Ovary (tissue), 9 donors: ENCODE measurements around the gene PSMD4. TPM values are rescaled to one million over a fixed set of nuclear protein-coding genes. Genes with fewer than 3 reads are reported as not detected.

Source experiments
- DNase-seq, 5 donors: peaks; one replicate each; pipeline ENCODE4 v3.0.0-alpha.2; 2019 to 2020
- H3K27ac ChIP-seq, 2 donors: fragments of 200-600 bp; one replicate each; pipeline versions ENCODE4 v1.5.1 to v1.8.0; 2019 to 2022
- H3K27me3 ChIP-seq: fragments of 200-600 bp; one replicate; pipeline ENCODE4 v1.8.0; 2022
- H3K36me3 ChIP-seq: fragments of 200-600 bp; sonication (generic); one replicate; pipeline ENCODE4 v1.5.1; 2019
- H3K4me1 ChIP-seq: one replicate; pipeline ENCODE4 v1.8.1; 2013; ENCODE audit warnings: mild to moderate bottlenecking, moderate library complexity; ENCODE audit not compliant: insufficient read depth
- H3K4me3 ChIP-seq: fragments of 200-600 bp; sonication (generic); one replicate; pipeline ENCODE4 v1.5.1; 2017
- H3K9me3 ChIP-seq, 2 donors: fragments of 200-600 bp in 1 of 2; sonication (generic) in 1 of 2; one replicate each; pipeline versions ENCODE4 v1.5.1 to v1.8.1; 2013 to 2019; ENCODE audit warnings: mild to moderate bottlenecking in 1 of 2, moderate library complexity in 1 of 2
- CTCF ChIP-seq, 3 donors: fragments of 450-650 bp in 2 of 3; fragments of 200-600 bp in 1 of 3; IDR thresholded peaks; one replicate each; pipeline versions ENCODE4 v1.5.1 to v1.8.0; 2016 to 2022; ENCODE audit warnings: antibody characterized with exemption in 3 of 3, mild to moderate bottlenecking in 1 of 3
- EP300 ChIP-seq: sonication (generic); formaldehyde crosslinking; IDR thresholded peaks from one replicate; pipeline ENCODE4 v1.6.1; 2017; ENCODE audit warnings: antibody characterized with exemption
- POLR2A ChIP-seq: fragments of 450-650 bp; IDR thresholded peaks from one replicate; pipeline ENCODE4 v1.6.1; 2017; ENCODE audit warnings: antibody characterized with exemption, mild to moderate bottlenecking, moderate library complexity
- WGBS, 3 donors: extraction: QIAGEN DNeasy Blood & Tissue Kit in 1 of 3; methylation state at CpG; one replicate each; pipeline versions ENCODE4 v1.1.5 to v1.1.7; 2013 to 2017; 5-methylcytosine and 5-hydroxymethylcytosine counted together
- intact Hi-C, 4 donors: fragments of 100-400 bp; cut with DNase I; formaldehyde crosslinking; loops; one replicate each; pipeline versions ENCODE4 v1.11.0 to v1.15.1; 2022 to 2023
- polyA plus RNA-seq, 2 donors: library from polyadenylated mRNA; stranded (reverse); fragments of 200-250 nt in 1 of 2; fragments of 350-450 nt in 1 of 2; fragmentation: Illumina TruSeq in 1 of 2; extraction: RNeasy Lipid Tissue Mini Kit (QIAGEN cat#74804) in 1 of 2; gene quantifications; one replicate each; pipeline ENCODE4 v1.2.3, GENCODE V29; 2013 to 2014
- total RNA-seq, 7 donors: library from RNA; depleted of rRNA in 2 of 7; stranded (reverse); fragments of >200 nt in 2 of 7; fragmentation: NEBNext Ultra II Directional in 3 of 7; extraction: Animal tissue kit (Norgen Biotek cat#: 25700) in 3 of 7; gene quantifications; one replicate each; pipeline versions ENCODE4 v1.1.0 to v1.2.4, GENCODE V29; 2016 to 2023
- donor health status: DM: no; HTN: no; CAD: no; lungs with moderate emphysema.
- donor health status: DM: no; HTN: no; CAD: no.
- donor health status: Bipolar disorder and iron deficiency.
- donor health status: DM: yes; HTN: yes; CAD: no.
- donor health status: DM: no; HTN: no; CAD: no.
- donor health status: DM: yes; HTN: yes; CAD: no.

PSMD4 gene
- total and polyA plus RNA-seq, 9 donors = 78.1 to 167 (median 108) TPM

GRCh38 chr1:151265446-151266236 is 11.1 kb downstream of the PSMD4 start:
- Histone ChIP-seq H3K4me1 (no peaks in the 10 kb centered on the region), H3K36me3 (no peaks in the 10 kb centered on the region), H3K27me3 (no peaks in the 10 kb centered on the region), H3K4me3 (no peak overlapping the region), H3K27ac (no peak overlapping the region), H3K9me3 (no peaks in the 10 kb centered on the region)
- DNase-seq = no peak
- WGBS, 3 donors = 85 to 87% (median 85%) methylated on average over 14 of the region's 14 CpGs
- no peak for TF ChIP-seq EP300
- TF ChIP-seq CTCF (IDR thresholded peaks at IDR 0.05) = no peak
- TF ChIP-seq POLR2A = no peak
- intact Hi-C loops = no loop called here

- H3K27ac ChIP-seq = no peak overlapping the region
- no peaks in the 10 kb centered on the region for H3K36me3 ChIP-seq
- no peaks in the 10 kb centered on the region for H3K27me3 ChIP-seq
- no peak overlapping the region for H3K4me3 ChIP-seq
- TF ChIP-seq EP300 (no peak), POLR2A (no peak), CTCF (IDR thresholded peaks at IDR 0.05) (no peak)
- H3K9me3 ChIP-seq = no peaks in the 10 kb centered on the region
- DNase-seq = no peak
- no peaks in the 10 kb centered on the region for H3K4me1 ChIP-seq
- intact Hi-C loops = no loop called here
- WGBS, 3 donors = 72 to 96% (median 92%) methylated on average over 3 of the region's 3 CpGs
Observed at GRCh38 chr1:151266315-151266714, 11.8 kb downstream of the PSMD4 start.

- TF ChIP-seq EP300 (no peak), POLR2A (no peak), CTCF (IDR thresholded peaks at IDR 0.05) (no peak)
- no peak overlapping the region for H3K27ac ChIP-seq
- H3K36me3 ChIP-seq = no peaks in the 10 kb centered on the region
- no peaks in the 10 kb centered on the region for H3K27me3 ChIP-seq
- H3K4me3 ChIP-seq = no peak overlapping the region
- DNase-seq = no peak
- no peaks in the 10 kb centered on the region for H3K4me1 ChIP-seq
- intact Hi-C loops = no loop called here
- H3K9me3 ChIP-seq = no peaks in the 10 kb centered on the region
- WGBS, 3 donors = 68 to 73% (median 72%) methylated on average over 8 of the region's 8 CpGs
Observed at GRCh38 chr1:151266821-151267220, 12.3 kb downstream of the PSMD4 start.

- Histone ChIP-seq H3K27ac (no peak overlapping the region), H3K9me3 (no peaks in the 10 kb centered on the region), H3K27me3 (no peaks in the 10 kb centered on the region), H3K4me3 (no peak overlapping the region), H3K4me1 (no peaks in the 10 kb centered on the region), H3K36me3 (no peaks in the 10 kb centered on the region)
- TF ChIP-seq CTCF (IDR thresholded peaks at IDR 0.05) = no peak
- no peak for TF ChIP-seq EP300
- no peak for TF ChIP-seq POLR2A
- 29 to 40% (median 31%) methylated on average over 4 of the region's 4 CpGs for WGBS, 3 donors
- DNase-seq = no peak
- intact Hi-C loops = no loop called here
Observed at GRCh38 chr1:151267760-151268159, 13.2 kb downstream of the PSMD4 start.
